Smooth muscle cell (in vitro differentiated cells): ENCODE results near the gene ROBO2. TPM values are rescaled to one million over a fixed set of nuclear protein-coding genes. Genes with fewer than 3 reads are reported as not detected.

ENCODE experiments used
- DNase-seq: peaks from one replicate; lab custom pipeline; 2025; ENCODE audit not compliant: unreplicated experiment; lab: John Stamatoyannopoulos, UW
- H2AFZ ChIP-seq: fragments of 200-600 bp; sonication (generic); 2 replicates; pipeline ENCODE4 v1.6.0; 2016; ENCODE audit warnings: antibody characterized with exemption, low read depth, mild to moderate bottlenecking
- H3F3A ChIP-seq: fragments of 200-600 bp; sonication (generic); 2 replicates; pipeline ENCODE4 v1.6.0; 2017; ENCODE audit warnings: antibody characterized with exemption, low read depth
- H3K27ac ChIP-seq: fragments of 200-600 bp; sonication (generic); 2 replicates; pipeline ENCODE4 v1.5.1; 2016; ENCODE audit warnings: low read depth, mild to moderate bottlenecking
- H3K27me3 ChIP-seq: fragments of 200-600 bp; sonication (generic); 2 replicates; pipeline ENCODE4 v1.6.1; 2016; ENCODE audit warnings: low read depth, mild to moderate bottlenecking
- H3K36me3 ChIP-seq: fragments of 200-600 bp; sonication (generic); 2 replicates; pipeline ENCODE4 v1.5.1; 2016; ENCODE audit warnings: low read depth
- H3K4me1 ChIP-seq: fragments of 200-600 bp; sonication (generic); 2 replicates; pipeline ENCODE4 v1.5.1; 2016; ENCODE audit warnings: low read depth
- H3K4me2 ChIP-seq: fragments of 200-600 bp; sonication (generic); 2 replicates; pipeline ENCODE4 v1.6.0; 2016; ENCODE audit warnings: mild to moderate bottlenecking
- H3K4me3 ChIP-seq: fragments of 200-600 bp; sonication (generic); 2 replicates; pipeline ENCODE4 v1.5.1; 2016; ENCODE audit warnings: mild to moderate bottlenecking
- H3K79me2 ChIP-seq: fragments of 200-600 bp; sonication (generic); 2 replicates; pipeline ENCODE4 v1.6.0; 2016; ENCODE audit warnings: low read depth, mild to moderate bottlenecking
- H3K9ac ChIP-seq: fragments of 200-600 bp; sonication (generic); 2 replicates; pipeline ENCODE4 v1.6.0; 2016; ENCODE audit warnings: low read depth
- H3K9me3 ChIP-seq: fragments of 200-600 bp; sonication (generic); replicated peaks from 2 replicates; pipeline ENCODE4 v1.5.1; 2016; ENCODE audit warnings: low read depth
- H4K20me1 ChIP-seq: fragments of 200-600 bp; sonication (generic); 2 replicates; pipeline ENCODE4 v1.6.0; 2016; ENCODE audit warnings: low read depth
- WGBS: methylation state at CpG from one replicate; pipeline ENCODE4 v1.1.7; 2016; ENCODE audit warnings: low lambda C conversion rate; 5-methylcytosine and 5-hydroxymethylcytosine counted together
- polyA plus RNA-seq: library from polyadenylated mRNA; unstranded; fragments of >200 nt; fragmentation: Nextera tagmentation; extraction: Ambion mirVana; gene quantifications from 2 replicates; pipeline ENCODE4 v1.2.1, GENCODE V29; 2016
- total RNA-seq: library from RNA; depleted of rRNA; stranded (reverse); fragments of >200 nt; gene quantifications from 2 replicates; pipeline ENCODE4 v1.2.3, GENCODE V29; 2014
- TF ChIP-seq, protein P1 (sequence below): fragments of 200-600 bp; sonication (generic); IDR thresholded peaks from 2 replicates; pipeline ENCODE4 v1.5.1; 2017; ENCODE audit warnings: borderline replicate concordance, mild to moderate bottlenecking, antibody characterized with exemption; ENCODE audit not compliant: insufficient read depth, poor library complexity, severe bottlenecking

Gene ROBO2
- total and polyA plus RNA-seq, 2 experiments from 2014 or later: 23.9 to 54.4 TPM

DNA sequence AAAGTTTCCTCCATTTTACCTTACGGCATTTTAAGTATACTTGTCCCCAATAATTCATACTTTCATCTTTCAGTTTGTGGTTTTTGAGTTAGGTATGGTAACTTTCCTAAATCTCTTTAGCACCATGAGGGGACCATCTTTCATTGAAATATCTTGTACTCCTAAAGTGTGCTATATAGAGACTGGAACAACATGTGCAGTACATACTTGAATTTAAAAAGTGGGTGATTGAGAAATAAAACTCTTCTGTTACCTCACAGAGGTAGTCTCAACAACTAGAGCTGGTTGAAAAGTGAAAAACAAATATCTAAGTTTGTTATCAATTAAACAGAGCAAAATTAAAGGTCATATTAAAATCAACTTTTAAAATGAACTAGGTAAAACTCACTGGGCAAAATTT lies 423.1 kb downstream of the ROBO2 start:
- TF ChIP-seq, protein P1, sequence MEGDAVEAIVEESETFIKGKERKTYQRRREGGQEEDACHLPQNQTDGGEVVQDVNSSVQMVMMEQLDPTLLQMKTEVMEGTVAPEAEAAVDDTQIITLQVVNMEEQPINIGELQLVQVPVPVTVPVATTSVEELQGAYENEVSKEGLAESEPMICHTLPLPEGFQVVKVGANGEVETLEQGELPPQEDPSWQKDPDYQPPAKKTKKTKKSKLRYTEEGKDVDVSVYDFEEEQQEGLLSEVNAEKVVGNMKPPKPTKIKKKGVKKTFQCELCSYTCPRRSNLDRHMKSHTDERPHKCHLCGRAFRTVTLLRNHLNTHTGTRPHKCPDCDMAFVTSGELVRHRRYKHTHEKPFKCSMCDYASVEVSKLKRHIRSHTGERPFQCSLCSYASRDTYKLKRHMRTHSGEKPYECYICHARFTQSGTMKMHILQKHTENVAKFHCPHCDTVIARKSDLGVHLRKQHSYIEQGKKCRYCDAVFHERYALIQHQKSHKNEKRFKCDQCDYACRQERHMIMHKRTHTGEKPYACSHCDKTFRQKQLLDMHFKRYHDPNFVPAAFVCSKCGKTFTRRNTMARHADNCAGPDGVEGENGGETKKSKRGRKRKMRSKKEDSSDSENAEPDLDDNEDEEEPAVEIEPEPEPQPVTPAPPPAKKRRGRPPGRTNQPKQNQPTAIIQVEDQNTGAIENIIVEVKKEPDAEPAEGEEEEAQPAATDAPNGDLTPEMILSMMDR: no peak
- WGBS: 0% methylated on average over 1 of the region's 1 CpG
- no peaks in the 10 kb centered on the region for H3K9me3 ChIP-seq

DNA sequence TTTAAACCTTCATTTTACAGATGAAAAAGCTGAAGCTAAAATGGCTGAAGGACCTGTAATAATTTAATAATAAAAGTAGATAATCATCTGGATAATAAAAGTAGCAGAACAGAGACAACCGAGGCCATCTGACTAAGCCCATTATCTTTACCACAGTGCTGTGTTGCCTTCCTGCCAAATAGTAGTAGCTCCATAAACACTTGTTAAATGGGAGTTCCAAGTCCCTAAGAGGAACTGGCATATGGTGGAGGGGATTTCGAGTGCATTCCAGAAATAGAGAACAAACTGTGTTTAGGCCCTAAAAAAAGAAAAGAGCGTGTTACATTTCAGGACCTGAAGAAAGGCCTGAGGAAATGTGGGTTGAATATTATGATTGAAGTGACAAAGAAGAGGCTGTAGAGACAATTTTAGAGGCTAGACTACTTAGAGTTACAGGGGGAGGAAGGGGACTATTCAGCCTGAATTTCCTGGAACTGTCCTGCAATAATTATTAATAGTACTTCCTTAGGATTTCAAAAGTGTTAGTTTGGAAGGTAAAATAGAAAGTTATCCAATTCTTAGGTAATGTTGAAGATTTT lies 424.3 kb downstream of the ROBO2 start:
- H3F3A ChIP-seq: no peaks in the 10 kb centered on the region
- H3K27ac ChIP-seq: no peak overlapping the region
- no peak overlapping the region for H3K4me3 ChIP-seq
- peaks cover 9% of the 10 kb centered on the region for H4K20me1 ChIP-seq
- H3K79me2 ChIP-seq: no peaks in the 10 kb centered on the region
- DNase-seq: no peak
- no peak overlapping the region for H3K9ac ChIP-seq
- TF ChIP-seq, protein P1: no peak
- no peaks in the 10 kb centered on the region for H3K27me3 ChIP-seq
- no peaks in the 10 kb centered on the region for H3K4me1 ChIP-seq
- H3K9me3 ChIP-seq: no peaks in the 10 kb centered on the region
- no peak overlapping the region for H3K4me2 ChIP-seq
- H3K36me3 ChIP-seq: no peaks in the 10 kb centered on the region
- H2AFZ ChIP-seq: no peak overlapping the region
- WGBS: 42% methylated on average over 3 of the region's 3 CpGs

More for the DNA sequence above, 423.1 kb downstream of the ROBO2 start:
- Histone ChIP-seq H3K4me1 (no peaks in the 10 kb centered on the region), H4K20me1 (peaks cover 4% of the 10 kb centered on the region), H3K4me3 (no peak overlapping the region), H3K4me2 (no peak overlapping the region), H2AFZ (no peak overlapping the region), H3K27ac (no peak overlapping the region), H3F3A (no peaks in the 10 kb centered on the region), H3K9ac (no peak overlapping the region), H3K27me3 (no peaks in the 10 kb centered on the region), H3K79me2 (no peaks in the 10 kb centered on the region), H3K36me3 (no peaks in the 10 kb centered on the region)
- no peak for DNase-seq

DNA sequence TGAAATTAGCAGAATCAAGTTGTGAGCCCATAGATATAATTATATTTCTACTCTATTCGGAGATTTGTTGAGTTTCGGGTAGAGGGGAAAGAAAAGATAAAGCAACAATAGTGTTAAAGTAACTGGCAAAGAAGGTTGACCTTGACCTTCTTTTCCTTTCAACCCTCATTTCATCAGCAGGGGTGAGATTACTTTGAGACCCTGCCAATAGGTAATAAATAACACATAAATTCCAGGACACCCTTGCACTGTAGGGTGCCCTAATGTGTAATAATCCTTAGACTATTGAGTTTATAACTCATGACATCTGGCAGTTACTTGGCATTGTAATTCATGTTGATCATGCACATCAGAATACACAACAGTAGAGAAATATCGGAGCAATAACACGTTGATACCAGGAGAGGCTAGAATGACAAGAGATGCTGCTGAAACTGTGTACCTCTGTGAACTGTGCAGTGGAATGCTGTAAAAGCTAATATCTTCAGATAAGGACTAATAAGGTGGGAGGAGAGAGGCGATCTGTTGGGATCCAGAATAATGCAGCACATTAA lies 426.7 kb downstream of the ROBO2 start:
- H3K4me1 ChIP-seq: no peaks in the 10 kb centered on the region
- 94% methylated on average over 5 of the region's 5 CpGs for WGBS
- no peaks in the 10 kb centered on the region for H3K79me2 ChIP-seq
- H4K20me1 ChIP-seq: peaks cover 12% of the 10 kb centered on the region
- no peak overlapping the region for H3K9ac ChIP-seq
- no peak overlapping the region for H3K4me3 ChIP-seq
- no peak overlapping the region for H3K27ac ChIP-seq
- H3K27me3 ChIP-seq: no peaks in the 10 kb centered on the region
- H3F3A ChIP-seq: no peaks in the 10 kb centered on the region
- no peak for DNase-seq
- no peaks in the 10 kb centered on the region for H3K36me3 ChIP-seq
- TF ChIP-seq, protein P1: no peak
- no peak overlapping the region for H3K4me2 ChIP-seq
- no peak overlapping the region for H2AFZ ChIP-seq
- no peaks in the 10 kb centered on the region for H3K9me3 ChIP-seq
